ENCODE data around the gene PTPRN2. TPM values are rescaled to one million over a fixed set of nuclear protein-coding genes. Genes with fewer than 3 reads are reported as not detected.

Gene PTPRN2
- polyA plus RNA-seq, 4 donors, result 7.3 to 11.4 (median 8.0) TPM

GRCh38 chr7:158581440-158582088 lies 6.1 kb downstream of the PTPRN2 start:
- no peak for DNase-seq (ENCODE audit: low read depth in 4 of 4, low spot score in 2 of 4)

GRCh38 chr7:158579662-158580646 lies 7.7 kb downstream of the PTPRN2 start:
- no peak for DNase-seq (ENCODE audit: low read depth in 4 of 4, low spot score in 2 of 4)

GRCh38 chr7:158576050-158576762 lies 11.4 kb downstream of the PTPRN2 start:
- DNase-seq (ENCODE audit: low read depth in 4 of 4, low spot score in 2 of 4), result no peak

GRCh38 chr7:158574308-158575036 lies 13.2 kb downstream of the PTPRN2 start:
- no peak for DNase-seq (ENCODE audit: low read depth in 4 of 4, low spot score in 2 of 4)

- no peak for DNase-seq (ENCODE audit: low read depth in 4 of 4, low spot score in 2 of 4)
Measured at GRCh38 chr7:158573310-158573709, 14.3 kb downstream of the PTPRN2 start.

GRCh38 chr7:158572000-158572828 lies 15.4 kb downstream of the PTPRN2 start:
- no peak for DNase-seq (ENCODE audit: low read depth in 4 of 4, low spot score in 2 of 4)

- no peak for DNase-seq (ENCODE audit: low read depth in 4 of 4, low spot score in 2 of 4)
Measured at GRCh38 chr7:158570449-158571170, 17.0 kb downstream of the PTPRN2 start.

GRCh38 chr7:158569858-158570323 lies 17.7 kb downstream of the PTPRN2 start:
- DNase-seq (ENCODE audit: low read depth in 4 of 4, low spot score in 2 of 4), result no peak

- DNase-seq (ENCODE audit: low read depth in 4 of 4, low spot score in 2 of 4), result no peak
Measured at GRCh38 chr7:158568974-158569857, 18.4 kb downstream of the PTPRN2 start.

- no peak for DNase-seq (ENCODE audit: low read depth in 4 of 4, low spot score in 2 of 4)
Measured at GRCh38 chr7:158567153-158567603, 20.4 kb downstream of the PTPRN2 start.

GRCh38 chr7:158564663-158565035 lies 23.0 kb downstream of the PTPRN2 start:
- no peak for DNase-seq (ENCODE audit: low read depth in 4 of 4, low spot score in 2 of 4)

- DNase-seq (ENCODE audit: low read depth in 4 of 4, low spot score in 2 of 4), result no peak
Measured at GRCh38 chr7:158563911-158564662, 23.5 kb downstream of the PTPRN2 start.

- no peak for DNase-seq (ENCODE audit: low read depth in 4 of 4, low spot score in 2 of 4)
Measured at GRCh38 chr7:158563051-158563450, 24.6 kb downstream of the PTPRN2 start.

- no peak for DNase-seq (ENCODE audit: low read depth in 4 of 4, low spot score in 2 of 4)
Measured at GRCh38 chr7:158562517-158562916, 25.1 kb downstream of the PTPRN2 start.

GRCh38 chr7:158561659-158562058 lies 26.0 kb downstream of the PTPRN2 start:
- no peak for DNase-seq (ENCODE audit: low read depth in 4 of 4, low spot score in 2 of 4)

GRCh38 chr7:158560386-158560785 lies 27.2 kb downstream of the PTPRN2 start:
- DNase-seq (ENCODE audit: low read depth in 4 of 4, low spot score in 2 of 4), result no peak

GRCh38 chr7:158559356-158559755 lies 28.3 kb downstream of the PTPRN2 start:
- no peak for DNase-seq (ENCODE audit: low read depth in 4 of 4, low spot score in 2 of 4)

Measured in left renal cortex interstitium (tissue), 4 donors.